Measurements from ENCODE around the gene TNS1.

DNA sequence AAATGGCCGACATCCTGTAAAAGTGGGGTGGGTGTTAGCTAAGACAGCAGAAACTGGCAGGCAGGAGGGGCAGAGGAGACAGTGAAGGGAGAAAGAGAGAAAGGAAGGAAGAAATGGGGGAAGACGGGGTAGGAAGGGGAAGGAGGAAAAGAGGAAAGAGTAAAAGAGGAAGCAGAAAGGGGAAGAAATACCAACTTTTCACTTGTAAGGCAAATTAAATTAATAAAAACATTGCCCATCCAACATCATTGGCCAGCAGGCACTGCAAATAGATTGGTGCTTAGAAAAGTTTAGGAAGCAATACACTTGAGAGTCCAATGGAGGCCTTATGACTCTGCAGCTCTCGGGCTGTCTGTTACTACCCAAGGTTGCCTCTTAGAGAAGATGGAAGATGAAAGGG is 116.7 kb downstream of the TNS1 start:
- TF ChIP-seq, protein P1, sequence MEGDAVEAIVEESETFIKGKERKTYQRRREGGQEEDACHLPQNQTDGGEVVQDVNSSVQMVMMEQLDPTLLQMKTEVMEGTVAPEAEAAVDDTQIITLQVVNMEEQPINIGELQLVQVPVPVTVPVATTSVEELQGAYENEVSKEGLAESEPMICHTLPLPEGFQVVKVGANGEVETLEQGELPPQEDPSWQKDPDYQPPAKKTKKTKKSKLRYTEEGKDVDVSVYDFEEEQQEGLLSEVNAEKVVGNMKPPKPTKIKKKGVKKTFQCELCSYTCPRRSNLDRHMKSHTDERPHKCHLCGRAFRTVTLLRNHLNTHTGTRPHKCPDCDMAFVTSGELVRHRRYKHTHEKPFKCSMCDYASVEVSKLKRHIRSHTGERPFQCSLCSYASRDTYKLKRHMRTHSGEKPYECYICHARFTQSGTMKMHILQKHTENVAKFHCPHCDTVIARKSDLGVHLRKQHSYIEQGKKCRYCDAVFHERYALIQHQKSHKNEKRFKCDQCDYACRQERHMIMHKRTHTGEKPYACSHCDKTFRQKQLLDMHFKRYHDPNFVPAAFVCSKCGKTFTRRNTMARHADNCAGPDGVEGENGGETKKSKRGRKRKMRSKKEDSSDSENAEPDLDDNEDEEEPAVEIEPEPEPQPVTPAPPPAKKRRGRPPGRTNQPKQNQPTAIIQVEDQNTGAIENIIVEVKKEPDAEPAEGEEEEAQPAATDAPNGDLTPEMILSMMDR (IDR thresholded peaks at IDR 0.05) = no peak
- TF ChIP-seq EZH2 (IDR thresholded peaks at IDR 0.05; ENCODE audit: borderline replicate concordance, insufficient read depth, low read depth, low read length, poor library complexity, severe bottlenecking) = no peak

Data from B cell (primary cell).